ENCODE measurements around the gene RIPOR1.

The RIPOR1 gene, protein sequence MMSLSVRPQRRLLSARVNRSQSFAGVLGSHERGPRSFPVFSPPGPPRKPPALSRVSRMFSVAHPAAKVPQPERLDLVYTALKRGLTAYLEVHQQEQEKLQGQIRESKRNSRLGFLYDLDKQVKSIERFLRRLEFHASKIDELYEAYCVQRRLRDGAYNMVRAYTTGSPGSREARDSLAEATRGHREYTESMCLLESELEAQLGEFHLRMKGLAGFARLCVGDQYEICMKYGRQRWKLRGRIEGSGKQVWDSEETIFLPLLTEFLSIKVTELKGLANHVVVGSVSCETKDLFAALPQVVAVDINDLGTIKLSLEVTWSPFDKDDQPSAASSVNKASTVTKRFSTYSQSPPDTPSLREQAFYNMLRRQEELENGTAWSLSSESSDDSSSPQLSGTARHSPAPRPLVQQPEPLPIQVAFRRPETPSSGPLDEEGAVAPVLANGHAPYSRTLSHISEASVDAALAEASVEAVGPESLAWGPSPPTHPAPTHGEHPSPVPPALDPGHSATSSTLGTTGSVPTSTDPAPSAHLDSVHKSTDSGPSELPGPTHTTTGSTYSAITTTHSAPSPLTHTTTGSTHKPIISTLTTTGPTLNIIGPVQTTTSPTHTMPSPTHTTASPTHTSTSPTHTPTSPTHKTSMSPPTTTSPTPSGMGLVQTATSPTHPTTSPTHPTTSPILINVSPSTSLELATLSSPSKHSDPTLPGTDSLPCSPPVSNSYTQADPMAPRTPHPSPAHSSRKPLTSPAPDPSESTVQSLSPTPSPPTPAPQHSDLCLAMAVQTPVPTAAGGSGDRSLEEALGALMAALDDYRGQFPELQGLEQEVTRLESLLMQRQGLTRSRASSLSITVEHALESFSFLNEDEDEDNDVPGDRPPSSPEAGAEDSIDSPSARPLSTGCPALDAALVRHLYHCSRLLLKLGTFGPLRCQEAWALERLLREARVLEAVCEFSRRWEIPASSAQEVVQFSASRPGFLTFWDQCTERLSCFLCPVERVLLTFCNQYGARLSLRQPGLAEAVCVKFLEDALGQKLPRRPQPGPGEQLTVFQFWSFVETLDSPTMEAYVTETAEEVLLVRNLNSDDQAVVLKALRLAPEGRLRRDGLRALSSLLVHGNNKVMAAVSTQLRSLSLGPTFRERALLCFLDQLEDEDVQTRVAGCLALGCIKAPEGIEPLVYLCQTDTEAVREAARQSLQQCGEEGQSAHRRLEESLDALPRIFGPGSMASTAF

DNA sequence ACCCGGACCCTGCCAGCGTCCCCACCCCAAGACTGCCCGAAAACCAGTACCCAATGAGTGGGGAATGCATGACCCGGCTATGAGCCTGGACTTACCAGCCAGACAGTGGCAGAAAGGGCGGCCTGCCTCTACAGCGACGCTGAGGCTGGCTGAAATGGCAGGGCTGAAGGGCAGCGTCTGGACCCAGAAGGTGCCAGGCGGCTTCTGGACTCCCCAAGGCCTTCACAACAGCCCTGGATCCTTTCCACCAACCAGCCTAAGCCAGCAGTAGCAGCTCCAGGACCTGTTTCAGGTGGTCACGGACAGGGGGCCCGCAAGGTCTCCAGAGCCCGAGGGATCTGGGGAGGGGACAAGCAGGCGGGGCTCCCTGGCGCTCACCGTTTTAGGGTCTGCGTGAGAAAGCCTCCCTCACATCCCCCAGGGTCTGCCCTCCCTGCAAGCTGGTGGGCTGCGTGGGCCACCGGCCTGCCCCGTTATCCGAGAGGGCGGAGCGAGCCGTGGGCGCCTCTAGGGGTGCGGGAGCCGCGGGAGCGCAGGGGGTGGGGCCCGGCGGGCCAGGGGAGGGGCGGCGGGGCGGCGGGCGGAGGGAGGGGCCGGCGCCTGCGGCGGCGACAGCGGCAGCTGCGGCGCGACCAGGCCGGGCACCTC is at the start of gene RIPOR1:
TSS of gene RIPOR1 (plus strand) at position 608 of the 648 bp plus-strand sequence. CDS start 9,618 bp downstream, outside the sequence.
- no peak for TF ChIP-seq ESRRG (CRISPR knock-in tag; IDR thresholded peaks at IDR 0.05)
- TF ChIP-seq ZNF565 (CRISPR knock-in tag; conservative IDR thresholded peaks at IDR 0.05; ENCODE audit: low read depth), result no peak
- TF ChIP-seq ZNF8 (CRISPR knock-in tag; IDR thresholded peaks at IDR 0.05), result no peak
- no peak for TF ChIP-seq ZNF70 (CRISPR knock-in tag; IDR thresholded peaks at IDR 0.05)
- TF ChIP-seq, protein P1, sequence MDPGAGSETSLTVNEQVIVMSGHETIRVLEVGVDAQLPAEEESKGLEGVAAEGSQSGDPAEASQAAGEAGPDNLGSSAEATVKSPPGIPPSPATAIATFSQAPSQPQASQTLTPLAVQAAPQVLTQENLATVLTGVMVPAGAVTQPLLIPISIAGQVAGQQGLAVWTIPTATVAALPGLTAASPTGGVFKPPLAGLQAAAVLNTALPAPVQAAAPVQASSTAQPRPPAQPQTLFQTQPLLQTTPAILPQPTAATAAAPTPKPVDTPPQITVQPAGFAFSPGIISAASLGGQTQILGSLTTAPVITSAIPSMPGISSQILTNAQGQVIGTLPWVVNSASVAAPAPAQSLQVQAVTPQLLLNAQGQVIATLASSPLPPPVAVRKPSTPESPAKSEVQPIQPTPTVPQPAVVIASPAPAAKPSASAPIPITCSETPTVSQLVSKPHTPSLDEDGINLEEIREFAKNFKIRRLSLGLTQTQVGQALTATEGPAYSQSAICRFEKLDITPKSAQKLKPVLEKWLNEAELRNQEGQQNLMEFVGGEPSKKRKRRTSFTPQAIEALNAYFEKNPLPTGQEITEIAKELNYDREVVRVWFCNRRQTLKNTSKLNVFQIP (CRISPR knock-in tag; IDR thresholded peaks at IDR 0.05; ENCODE audit: borderline replicate concordance, low read depth), result no peak
- no peak for TF ChIP-seq TCF4 (CRISPR knock-in tag; IDR thresholded peaks at IDR 0.05; ENCODE audit: borderline replicate concordance)
- no peak for TF ChIP-seq ZFP3 (CRISPR knock-in tag; IDR thresholded peaks at IDR 0.05)
- no peak for TF ChIP-seq CSDC2 (CRISPR knock-in tag; IDR thresholded peaks at IDR 0.05)
- TF ChIP-seq, protein P2, sequence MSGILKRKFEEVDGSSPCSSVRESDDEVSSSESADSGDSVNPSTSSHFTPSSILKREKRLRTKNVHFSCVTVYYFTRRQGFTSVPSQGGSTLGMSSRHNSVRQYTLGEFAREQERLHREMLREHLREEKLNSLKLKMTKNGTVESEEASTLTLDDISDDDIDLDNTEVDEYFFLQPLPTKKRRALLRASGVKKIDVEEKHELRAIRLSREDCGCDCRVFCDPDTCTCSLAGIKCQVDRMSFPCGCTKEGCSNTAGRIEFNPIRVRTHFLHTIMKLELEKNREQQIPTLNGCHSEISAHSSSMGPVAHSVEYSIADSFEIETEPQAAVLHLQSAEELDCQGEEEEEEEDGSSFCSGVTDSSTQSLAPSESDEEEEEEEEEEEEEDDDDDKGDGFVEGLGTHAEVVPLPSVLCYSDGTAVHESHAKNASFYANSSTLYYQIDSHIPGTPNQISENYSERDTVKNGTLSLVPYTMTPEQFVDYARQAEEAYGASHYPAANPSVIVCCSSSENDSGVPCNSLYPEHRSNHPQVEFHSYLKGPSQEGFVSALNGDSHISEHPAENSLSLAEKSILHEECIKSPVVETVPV (CRISPR knock-in tag; IDR thresholded peaks at IDR 0.05), result no peak
- TF ChIP-seq, protein P3, sequence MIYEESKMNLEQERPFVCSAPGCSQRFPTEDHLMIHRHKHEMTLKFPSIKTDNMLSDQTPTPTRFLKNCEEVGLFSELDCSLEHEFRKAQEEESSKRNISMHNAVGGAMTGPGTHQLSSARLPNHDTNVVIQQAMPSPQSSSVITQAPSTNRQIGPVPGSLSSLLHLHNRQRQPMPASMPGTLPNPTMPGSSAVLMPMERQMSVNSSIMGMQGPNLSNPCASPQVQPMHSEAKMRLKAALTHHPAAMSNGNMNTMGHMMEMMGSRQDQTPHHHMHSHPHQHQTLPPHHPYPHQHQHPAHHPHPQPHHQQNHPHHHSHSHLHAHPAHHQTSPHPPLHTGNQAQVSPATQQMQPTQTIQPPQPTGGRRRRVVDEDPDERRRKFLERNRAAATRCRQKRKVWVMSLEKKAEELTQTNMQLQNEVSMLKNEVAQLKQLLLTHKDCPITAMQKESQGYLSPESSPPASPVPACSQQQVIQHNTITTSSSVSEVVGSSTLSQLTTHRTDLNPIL (CRISPR knock-in tag; IDR thresholded peaks at IDR 0.05; ENCODE audit: low read depth), result no peak
- TF ChIP-seq OSR1 (CRISPR knock-in tag; IDR thresholded peaks at IDR 0.05), result no peak
- TF ChIP-seq ISL1 (CRISPR knock-in tag; IDR thresholded peaks at IDR 0.05), result no peak
- no peak for TF ChIP-seq SNAI2 (CRISPR knock-in tag; IDR thresholded peaks at IDR 0.05)
- ATAC-seq, result peak; percentile 32

DNA sequence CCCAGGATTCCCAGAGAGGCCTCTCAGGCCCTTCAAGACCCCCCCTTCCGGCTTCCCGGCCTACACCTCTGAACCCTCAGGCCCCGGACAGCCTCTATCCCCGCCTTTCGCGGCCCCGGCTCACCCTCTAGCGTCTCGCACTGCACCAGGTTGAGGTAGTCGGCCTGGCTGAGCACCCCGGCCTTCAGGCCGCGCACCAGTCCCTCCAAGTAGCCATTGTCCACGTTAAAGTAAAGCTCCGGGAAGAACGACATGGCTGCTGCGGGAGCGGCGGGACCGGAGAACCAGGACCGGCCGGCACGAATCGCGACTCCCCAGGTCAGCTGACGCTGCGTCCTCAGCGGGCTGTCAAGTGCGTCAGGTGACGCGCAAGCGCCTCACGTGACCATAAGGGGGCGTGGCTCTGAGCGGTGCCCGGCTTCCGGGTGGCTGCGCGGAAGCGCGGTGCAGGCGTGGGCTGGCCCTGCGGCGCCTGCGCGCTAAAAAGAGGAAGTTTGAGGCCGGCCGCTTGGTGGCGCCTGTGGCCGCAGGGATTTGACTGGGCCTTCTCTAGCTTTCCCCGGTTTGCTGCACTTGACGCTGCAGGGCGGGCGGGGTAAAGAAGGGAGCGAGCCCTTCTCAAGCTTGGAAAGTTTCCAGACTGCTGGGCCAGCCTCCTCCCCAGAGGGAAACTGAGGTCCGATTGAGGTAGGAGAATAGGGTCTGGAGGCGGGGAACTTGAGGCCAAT is 47.6 kb upstream of the RIPOR1 start, which contains the start of gene ATP6V0D1:
TSS of gene ATP6V0D1 (minus strand) at position 325 of the 728 bp plus-strand sequence. CDS start at position 254, 71 bp downstream.
- TF ChIP-seq ZC3H10 (CRISPR knock-in tag; IDR thresholded peaks at IDR 0.05) (no peak), ZFP30 (CRISPR knock-in tag; IDR thresholded peaks at IDR 0.05) (no peak), CSDC2 (CRISPR knock-in tag; IDR thresholded peaks at IDR 0.05) (no peak), TOX (CRISPR knock-in tag; IDR thresholded peaks at IDR 0.05; ENCODE audit: borderline replicate concordance) (no peak), ZFP3 (CRISPR knock-in tag; IDR thresholded peaks at IDR 0.05) (no peak), PPARA (CRISPR knock-in tag; IDR thresholded peaks at IDR 0.05; ENCODE audit: borderline replicate concordance) (no peak), SNAI2 (CRISPR knock-in tag; IDR thresholded peaks at IDR 0.05) (no peak), ZNF8 (CRISPR knock-in tag; IDR thresholded peaks at IDR 0.05) (no peak), ZNF565 (CRISPR knock-in tag; conservative IDR thresholded peaks at IDR 0.05; ENCODE audit: low read depth) (no peak), TCF4 (CRISPR knock-in tag; IDR thresholded peaks at IDR 0.05; ENCODE audit: borderline replicate concordance) (no peak)
- TF ChIP-seq, protein P3 (CRISPR knock-in tag; IDR thresholded peaks at IDR 0.05; ENCODE audit: low read depth), result no peak
- TF ChIP-seq, protein P4, sequence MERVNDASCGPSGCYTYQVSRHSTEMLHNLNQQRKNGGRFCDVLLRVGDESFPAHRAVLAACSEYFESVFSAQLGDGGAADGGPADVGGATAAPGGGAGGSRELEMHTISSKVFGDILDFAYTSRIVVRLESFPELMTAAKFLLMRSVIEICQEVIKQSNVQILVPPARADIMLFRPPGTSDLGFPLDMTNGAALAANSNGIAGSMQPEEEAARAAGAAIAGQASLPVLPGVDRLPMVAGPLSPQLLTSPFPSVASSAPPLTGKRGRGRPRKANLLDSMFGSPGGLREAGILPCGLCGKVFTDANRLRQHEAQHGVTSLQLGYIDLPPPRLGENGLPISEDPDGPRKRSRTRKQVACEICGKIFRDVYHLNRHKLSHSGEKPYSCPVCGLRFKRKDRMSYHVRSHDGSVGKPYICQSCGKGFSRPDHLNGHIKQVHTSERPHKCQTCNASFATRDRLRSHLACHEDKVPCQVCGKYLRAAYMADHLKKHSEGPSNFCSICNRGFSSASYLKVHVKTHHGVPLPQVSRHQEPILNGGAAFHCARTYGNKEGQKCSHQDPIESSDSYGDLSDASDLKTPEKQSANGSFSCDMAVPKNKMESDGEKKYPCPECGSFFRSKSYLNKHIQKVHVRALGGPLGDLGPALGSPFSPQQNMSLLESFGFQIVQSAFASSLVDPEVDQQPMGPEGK (CRISPR knock-in tag; IDR thresholded peaks at IDR 0.05; ENCODE audit: borderline replicate concordance), result no peak
- TF ChIP-seq, protein P2 (CRISPR knock-in tag; IDR thresholded peaks at IDR 0.05), result no peak
- TF ChIP-seq, protein P5, sequence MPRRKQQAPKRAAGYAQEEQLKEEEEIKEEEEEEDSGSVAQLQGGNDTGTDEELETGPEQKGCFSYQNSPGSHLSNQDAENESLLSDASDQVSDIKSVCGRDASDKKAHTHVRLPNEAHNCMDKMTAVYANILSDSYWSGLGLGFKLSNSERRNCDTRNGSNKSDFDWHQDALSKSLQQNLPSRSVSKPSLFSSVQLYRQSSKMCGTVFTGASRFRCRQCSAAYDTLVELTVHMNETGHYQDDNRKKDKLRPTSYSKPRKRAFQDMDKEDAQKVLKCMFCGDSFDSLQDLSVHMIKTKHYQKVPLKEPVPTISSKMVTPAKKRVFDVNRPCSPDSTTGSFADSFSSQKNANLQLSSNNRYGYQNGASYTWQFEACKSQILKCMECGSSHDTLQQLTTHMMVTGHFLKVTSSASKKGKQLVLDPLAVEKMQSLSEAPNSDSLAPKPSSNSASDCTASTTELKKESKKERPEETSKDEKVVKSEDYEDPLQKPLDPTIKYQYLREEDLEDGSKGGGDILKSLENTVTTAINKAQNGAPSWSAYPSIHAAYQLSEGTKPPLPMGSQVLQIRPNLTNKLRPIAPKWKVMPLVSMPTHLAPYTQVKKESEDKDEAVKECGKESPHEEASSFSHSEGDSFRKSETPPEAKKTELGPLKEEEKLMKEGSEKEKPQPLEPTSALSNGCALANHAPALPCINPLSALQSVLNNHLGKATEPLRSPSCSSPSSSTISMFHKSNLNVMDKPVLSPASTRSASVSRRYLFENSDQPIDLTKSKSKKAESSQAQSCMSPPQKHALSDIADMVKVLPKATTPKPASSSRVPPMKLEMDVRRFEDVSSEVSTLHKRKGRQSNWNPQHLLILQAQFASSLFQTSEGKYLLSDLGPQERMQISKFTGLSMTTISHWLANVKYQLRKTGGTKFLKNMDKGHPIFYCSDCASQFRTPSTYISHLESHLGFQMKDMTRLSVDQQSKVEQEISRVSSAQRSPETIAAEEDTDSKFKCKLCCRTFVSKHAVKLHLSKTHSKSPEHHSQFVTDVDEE (CRISPR knock-in tag; IDR thresholded peaks at IDR 0.05), result no peak

More for the DNA sequence above, 47.6 kb upstream of the RIPOR1 start, which contains the start of gene ATP6V0D1:
- peak; percentile 89 for ATAC-seq

All from SK-N-SH treated with all-trans-retinoic acid at 6 μM for 48 hours (cell line).